Cardiac fibroblast (primary cell): ENCODE results near the gene PARK7.
"Not testable (repeated sequence)": the region's sequence is repeated elsewhere in the genome, so short reads cannot be mapped to it uniquely, and the experiment has no call there.

ENCODE experiments used
- DNase-seq, 2 donors: peaks; one replicate each; pipeline versions ENCODE4 v3.0.0 to v3.0.0-alpha.2; 2010; ENCODE audit warnings: low read depth in 2 of 2
- H3K4me3 ChIP-seq, 2 donors: replicated peaks in 1 of 2; 1 replicate in 1 of 2; 2 replicates in 1 of 2; pipeline ENCODE4 v1.5.1; 2011; ENCODE audit warnings: low read depth in 2 of 2, low read length in 2 of 2, mild to moderate bottlenecking in 2 of 2, moderate library complexity in 1 of 2
- TF ChIP-seq, protein P1 (sequence below): IDR thresholded peaks from one replicate; pipeline ENCODE4 v1.5.1; 2011; ENCODE audit warnings: low read depth, mild to moderate bottlenecking, low read length, inconsistent platforms

The PARK7 gene

DNA sequence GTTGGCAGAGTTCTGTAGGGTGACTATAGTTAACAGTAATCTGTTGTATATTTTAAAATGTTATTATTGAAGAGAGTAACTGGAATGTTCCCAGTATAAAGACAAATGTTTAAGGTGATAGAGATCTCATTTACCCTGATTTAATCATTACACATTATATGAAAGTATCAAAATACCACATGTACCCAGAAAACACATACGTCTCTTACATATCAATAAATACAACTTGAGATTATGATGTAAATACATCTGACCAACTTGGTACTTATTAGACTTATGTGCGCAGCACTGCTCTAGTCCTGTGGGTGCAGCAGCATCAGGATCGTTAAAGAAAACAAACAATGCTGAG is 670 bp upstream of the PARK7 start:
- TF ChIP-seq, protein P1, sequence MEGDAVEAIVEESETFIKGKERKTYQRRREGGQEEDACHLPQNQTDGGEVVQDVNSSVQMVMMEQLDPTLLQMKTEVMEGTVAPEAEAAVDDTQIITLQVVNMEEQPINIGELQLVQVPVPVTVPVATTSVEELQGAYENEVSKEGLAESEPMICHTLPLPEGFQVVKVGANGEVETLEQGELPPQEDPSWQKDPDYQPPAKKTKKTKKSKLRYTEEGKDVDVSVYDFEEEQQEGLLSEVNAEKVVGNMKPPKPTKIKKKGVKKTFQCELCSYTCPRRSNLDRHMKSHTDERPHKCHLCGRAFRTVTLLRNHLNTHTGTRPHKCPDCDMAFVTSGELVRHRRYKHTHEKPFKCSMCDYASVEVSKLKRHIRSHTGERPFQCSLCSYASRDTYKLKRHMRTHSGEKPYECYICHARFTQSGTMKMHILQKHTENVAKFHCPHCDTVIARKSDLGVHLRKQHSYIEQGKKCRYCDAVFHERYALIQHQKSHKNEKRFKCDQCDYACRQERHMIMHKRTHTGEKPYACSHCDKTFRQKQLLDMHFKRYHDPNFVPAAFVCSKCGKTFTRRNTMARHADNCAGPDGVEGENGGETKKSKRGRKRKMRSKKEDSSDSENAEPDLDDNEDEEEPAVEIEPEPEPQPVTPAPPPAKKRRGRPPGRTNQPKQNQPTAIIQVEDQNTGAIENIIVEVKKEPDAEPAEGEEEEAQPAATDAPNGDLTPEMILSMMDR: no peak
- H3K4me3 ChIP-seq: peak overlapping the region; percentile 71 to 72
- DNase-seq: no peak

DNA sequence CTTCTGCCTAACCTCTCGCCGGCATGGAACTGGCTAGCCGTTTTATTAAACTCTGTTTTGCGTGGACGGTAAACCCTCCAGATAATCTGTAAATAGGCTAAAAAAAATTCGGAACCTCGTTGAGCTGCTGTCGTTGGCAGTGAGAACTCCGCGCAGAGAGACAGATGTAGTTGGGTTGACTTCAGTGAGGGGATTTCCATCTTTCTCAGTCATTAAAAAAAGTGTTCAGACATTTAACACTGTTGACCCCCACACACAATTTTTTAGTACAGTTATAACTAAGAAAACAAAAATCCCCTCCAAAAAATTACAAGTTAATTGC is 464 bp downstream of the PARK7 start:
- DNase-seq: no peak
- peak overlapping the region; percentile 71 to 82 for H3K4me3 ChIP-seq
- TF ChIP-seq, protein P1: no peak

DNA sequence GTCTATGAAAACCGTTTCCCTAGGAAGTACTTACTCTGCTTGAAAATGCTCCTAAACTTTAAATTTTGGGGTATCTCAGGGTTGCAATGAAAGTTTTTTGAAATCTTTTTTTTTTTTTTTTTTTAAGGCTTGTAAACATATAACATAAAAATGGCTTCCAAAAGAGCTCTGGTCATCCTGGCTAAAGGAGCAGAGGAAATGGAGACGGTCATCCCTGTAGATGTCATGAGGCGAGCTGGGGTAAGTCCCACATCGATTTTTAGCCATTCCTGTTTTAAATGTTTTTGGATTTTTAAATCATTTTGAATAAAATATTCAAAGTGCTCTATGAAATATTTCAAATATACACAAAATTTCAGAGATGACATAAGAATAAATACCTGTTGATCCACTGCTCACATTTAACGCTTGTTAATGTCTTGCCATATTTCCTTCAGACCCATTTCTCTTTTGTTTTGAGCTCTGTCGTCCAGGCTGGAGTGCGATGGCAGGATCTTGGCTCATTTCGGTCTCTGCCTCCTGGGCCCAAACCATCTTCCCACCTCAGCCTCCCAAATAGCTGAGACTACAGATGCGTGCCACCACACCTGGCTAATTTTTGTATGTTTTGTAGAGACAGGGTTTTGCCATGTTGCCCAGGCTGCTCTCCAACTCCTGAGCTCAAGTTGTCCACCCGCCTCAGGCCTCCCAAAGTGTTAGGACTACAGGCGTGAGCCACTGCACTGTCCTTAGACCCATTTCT is 1.3 kb downstream of the PARK7 start:
- TF ChIP-seq, protein P1: no peak
- DNase-seq: no peak
- H3K4me3 ChIP-seq: peak overlapping the region; percentile 71 to 82

DNA sequence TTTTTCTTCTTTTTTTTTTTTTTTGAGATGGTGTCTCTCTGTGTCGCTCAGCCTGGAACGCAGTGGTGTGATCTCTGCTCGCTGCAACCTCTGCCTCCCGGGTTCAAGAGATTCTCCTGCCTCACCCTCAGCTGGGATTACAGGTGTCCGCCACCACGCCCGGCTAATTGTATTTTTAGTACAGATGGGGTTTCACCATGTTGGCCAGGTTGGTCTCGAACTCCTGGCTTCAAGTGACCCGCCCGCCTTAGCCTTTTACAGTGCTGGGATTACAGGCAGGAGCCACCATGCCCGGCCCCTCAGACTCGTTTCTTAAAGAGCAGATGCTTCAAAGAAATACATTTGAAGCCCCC is 1.8 kb downstream of the PARK7 start:
- not testable (repeated sequence) for H3K4me3 ChIP-seq, DNase-seq

DNA sequence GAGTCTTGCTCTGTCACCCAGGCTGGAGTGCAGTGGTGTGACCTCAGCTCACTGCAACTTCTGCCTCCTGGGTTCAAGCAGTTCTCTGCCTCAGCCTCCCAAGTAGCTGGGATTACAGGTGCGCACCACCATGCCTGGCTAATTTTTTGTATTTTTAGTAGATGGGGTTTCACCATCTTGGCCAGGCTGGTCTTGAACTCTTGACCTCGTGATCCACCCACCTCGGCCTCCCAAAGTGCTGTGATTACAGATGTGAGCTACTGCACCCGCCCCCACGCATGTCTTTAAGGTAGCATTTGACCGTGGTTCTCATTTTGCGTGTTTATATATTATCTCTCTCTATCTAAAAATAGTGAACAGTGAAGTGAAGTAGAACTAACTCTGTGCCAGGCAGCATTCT is 2.3 kb downstream of the PARK7 start:
- not testable (repeated sequence) for DNase-seq, H3K4me3 ChIP-seq

DNA sequence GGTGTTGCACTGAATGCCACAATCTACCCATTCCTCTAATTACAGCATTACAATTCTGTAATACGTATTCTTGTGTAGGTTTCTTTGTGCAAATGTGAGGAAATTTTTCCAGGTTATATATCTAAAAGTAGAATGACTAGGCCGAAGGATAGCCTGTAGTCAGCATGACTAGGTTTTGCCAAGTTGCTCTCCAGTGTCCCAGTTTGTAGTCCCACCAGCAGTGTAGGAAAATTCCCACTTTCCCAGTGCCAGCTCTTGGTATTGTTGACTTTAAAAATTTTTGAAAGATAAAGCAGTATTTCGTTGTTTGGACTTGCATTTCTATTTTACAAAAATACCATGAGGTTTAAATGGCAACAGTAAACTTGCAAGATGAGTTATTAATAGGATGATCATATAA is 3.0 kb downstream of the PARK7 start:
- DNase-seq: no peak
- no peak overlapping the region for H3K4me3 ChIP-seq
- TF ChIP-seq, protein P1: no peak

DNA sequence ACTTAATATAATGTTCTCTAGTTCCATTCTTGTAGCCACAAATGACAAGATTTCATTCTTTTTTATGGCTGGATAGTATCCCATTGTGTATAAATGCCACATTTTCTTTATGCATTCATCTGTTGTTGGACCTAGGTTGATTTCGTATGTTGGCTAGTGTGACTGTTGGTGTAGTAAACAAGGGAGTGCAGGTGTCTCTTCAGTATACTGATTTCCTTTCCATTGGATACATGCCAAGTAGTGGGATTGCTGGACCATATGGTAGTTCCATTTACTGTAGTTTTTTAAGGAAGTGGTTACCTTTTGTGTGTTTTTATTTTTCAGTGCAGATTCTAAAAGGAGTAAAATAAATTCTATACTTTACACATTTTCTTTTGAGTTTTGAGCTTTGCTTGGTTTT is 5.7 kb downstream of the PARK7 start:
- TF ChIP-seq, protein P1: no peak
- H3K4me3 ChIP-seq: no peak overlapping the region
- no peak for DNase-seq

DNA sequence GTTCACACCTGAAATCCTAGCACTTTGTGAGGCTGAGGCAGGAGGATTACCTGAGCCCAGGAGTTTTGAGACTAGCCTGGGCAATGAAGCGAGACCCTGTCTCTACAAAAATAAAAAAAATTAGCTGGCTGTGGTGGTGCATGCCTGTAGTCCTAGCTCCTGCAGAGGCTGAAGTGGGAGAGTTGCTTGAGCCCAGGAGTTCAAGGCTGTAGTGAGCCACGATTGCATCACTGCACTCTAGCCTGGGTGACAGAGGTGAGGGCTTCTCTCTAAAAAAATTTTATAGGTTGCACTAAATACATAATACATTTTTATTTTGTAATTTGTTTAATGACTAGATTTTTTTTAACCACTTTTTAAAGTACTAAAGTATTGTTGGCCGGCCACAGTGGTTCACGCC is 6.1 kb downstream of the PARK7 start:
- DNase-seq: no peak
- no peak overlapping the region for H3K4me3 ChIP-seq
- TF ChIP-seq, protein P1: no peak
